DND-41 (cell line): ENCODE data around the gene ENKD1.

Experiments used
- ATAC-seq: fragments of 200-7000 bp; cut with Tn5 transposase; 3 replicates; pipeline ENCODE4 v1.9.1; 2021; ENCODE audit warnings: low read depth; ENCODE audit not compliant: insufficient read depth
- DNase-seq: peaks from one replicate; pipeline ENCODE4 v3.0.0-alpha.2; 2020
- H2AFZ ChIP-seq: 2 replicates; pipeline ENCODE4 v1.6.0; 2012; ENCODE audit warnings: low read depth, low read length
- H3K27ac ChIP-seq: 2 replicates; pipeline ENCODE4 v1.5.1; 2012; ENCODE audit warnings: low read length, inconsistent platforms
- H3K27me3 ChIP-seq: fragments of 200-600 bp; sonication (generic); 2 replicates; pipeline ENCODE4 v1.6.0; 2012; ENCODE audit warnings: low read length, mild to moderate bottlenecking, inconsistent platforms; ENCODE audit not compliant: insufficient read depth, poor library complexity
- H3K36me3 ChIP-seq: 2 replicates; pipeline ENCODE4 v1.5.1; 2012; ENCODE audit warnings: low read length, inconsistent platforms; ENCODE audit not compliant: insufficient read depth
- H3K4me1 ChIP-seq: 2 replicates; pipeline ENCODE4 v1.5.1; 2012; ENCODE audit warnings: mild to moderate bottlenecking, low read length; ENCODE audit not compliant: insufficient read depth
- H3K4me2 ChIP-seq: 2 replicates; pipeline ENCODE4 v1.6.0; 2012; ENCODE audit warnings: mild to moderate bottlenecking, moderate library complexity, low read length, inconsistent platforms; ENCODE audit not compliant: insufficient read depth
- H3K4me3 ChIP-seq, 2 experiments: fragments of 200-600 bp in 1 of 2; shearing (Covaris generic) in 1 of 2; 2 replicates each; pipeline ENCODE4 v1.5.1; 2012 to 2016; ENCODE audit warnings: inconsistent platforms in 2 of 2, low read length in 2 of 2, mild to moderate bottlenecking in 2 of 2, low read depth in 1 of 2, moderate library complexity in 1 of 2
- H3K79me2 ChIP-seq: 2 replicates; pipeline ENCODE4 v1.6.0; 2012; ENCODE audit warnings: low read length, inconsistent platforms; ENCODE audit not compliant: insufficient read depth
- H3K9ac ChIP-seq: 2 replicates; pipeline ENCODE4 v1.6.0; 2012; ENCODE audit warnings: low read depth, mild to moderate bottlenecking, inconsistent platforms, low read length, moderate library complexity
- H3K9me3 ChIP-seq: 2 replicates; pipeline ENCODE4 v1.5.1; 2012; ENCODE audit warnings: low read length, moderate library complexity, mild to moderate bottlenecking, inconsistent platforms; ENCODE audit not compliant: insufficient read depth, severe bottlenecking
- H4K20me1 ChIP-seq: 2 replicates; pipeline ENCODE4 v1.6.0; 2012; ENCODE audit warnings: low read length; ENCODE audit not compliant: insufficient read depth
- EZH2 ChIP-seq: IDR thresholded peaks from 3 replicates; pipeline ENCODE4 v1.6.1; 2012; ENCODE audit warnings: borderline replicate concordance, low read depth, mild to moderate bottlenecking, moderate library complexity, low read length, inconsistent platforms; ENCODE audit not compliant: severe bottlenecking
- TF ChIP-seq, protein P1 (sequence below): IDR thresholded peaks from 2 replicates; pipeline ENCODE4 v1.5.1; 2012; ENCODE audit warnings: borderline replicate concordance, low read length, moderate library complexity, mild to moderate bottlenecking; ENCODE audit not compliant: poor library complexity, severe bottlenecking; ENCODE audit errors: extremely low read depth

ENKD1 gene

DNA sequence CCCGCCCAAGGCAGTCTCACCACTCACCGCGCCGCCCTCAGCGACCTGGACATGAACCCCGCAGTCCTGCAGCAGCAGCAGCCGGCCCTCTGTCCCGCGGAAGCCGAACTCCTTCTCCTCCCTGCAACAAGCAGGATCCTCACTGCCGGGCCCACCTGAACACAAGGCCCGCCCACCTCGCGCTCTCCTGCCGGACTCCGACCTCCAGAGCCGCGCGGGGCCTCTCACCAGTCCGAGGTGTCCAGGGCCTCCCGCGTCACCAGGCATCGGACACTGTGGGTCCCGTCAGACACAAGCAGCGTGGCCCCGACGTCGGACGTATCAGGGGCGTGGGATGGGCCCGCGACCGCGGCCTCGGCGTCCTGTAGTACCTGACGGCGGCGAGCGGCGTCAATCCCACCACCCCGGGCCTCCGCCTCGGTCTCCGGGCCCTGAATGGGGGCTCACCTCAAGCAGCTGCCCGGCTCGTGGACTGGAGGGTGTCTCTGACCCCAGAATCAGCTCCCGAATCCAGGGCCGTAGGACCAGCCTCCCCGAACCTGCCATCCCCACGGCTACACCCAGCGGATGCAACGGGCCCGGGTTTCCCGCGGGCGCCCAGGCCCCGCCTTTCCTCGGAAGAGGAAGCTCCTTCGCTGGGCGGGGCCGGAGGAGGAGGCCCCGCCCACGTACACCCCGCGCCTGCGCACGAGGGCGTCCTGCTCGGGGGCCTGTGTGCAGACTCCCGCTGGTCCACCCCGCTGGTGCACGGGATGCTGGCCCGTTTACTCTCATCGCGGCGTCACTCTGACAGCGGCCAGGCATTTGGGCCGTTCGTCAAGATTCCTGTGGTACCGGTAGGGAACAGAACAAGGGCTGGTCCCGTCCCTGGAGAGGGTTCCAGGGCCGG lies 6.6 kb downstream of the ENKD1 start, which contains the start of gene ACD:
TSS of gene ACD (minus strand) at position 586 of the 889 bp plus-strand sequence. CDS start at position 546, 40 bp downstream.
- peaks cover 36% of the 10 kb centered on the region for H3K4me1 ChIP-seq
- peak; percentile 92 for DNase-seq
- peaks cover 20% of the 10 kb centered on the region for H3K79me2 ChIP-seq
- peak within 1 kb of the TSS; percentile 97 for H3K4me2 ChIP-seq
- H3K9me3 ChIP-seq: no peaks in the 10 kb centered on the region
- peaks cover 38% of the 10 kb centered on the region for H4K20me1 ChIP-seq
- no peaks in the 10 kb centered on the region for H3K27me3 ChIP-seq
- peaks cover 71% of the 10 kb centered on the region for H3K36me3 ChIP-seq
- peak within 1 kb of the TSS; percentile 89 for H3K27ac ChIP-seq
- ATAC-seq: peak; percentile 73
- H3K9ac ChIP-seq: peak within 1 kb of the TSS; percentile 83
- peak within 1 kb of the TSS; percentile 98 for H2AFZ ChIP-seq
- TF ChIP-seq, protein P1, sequence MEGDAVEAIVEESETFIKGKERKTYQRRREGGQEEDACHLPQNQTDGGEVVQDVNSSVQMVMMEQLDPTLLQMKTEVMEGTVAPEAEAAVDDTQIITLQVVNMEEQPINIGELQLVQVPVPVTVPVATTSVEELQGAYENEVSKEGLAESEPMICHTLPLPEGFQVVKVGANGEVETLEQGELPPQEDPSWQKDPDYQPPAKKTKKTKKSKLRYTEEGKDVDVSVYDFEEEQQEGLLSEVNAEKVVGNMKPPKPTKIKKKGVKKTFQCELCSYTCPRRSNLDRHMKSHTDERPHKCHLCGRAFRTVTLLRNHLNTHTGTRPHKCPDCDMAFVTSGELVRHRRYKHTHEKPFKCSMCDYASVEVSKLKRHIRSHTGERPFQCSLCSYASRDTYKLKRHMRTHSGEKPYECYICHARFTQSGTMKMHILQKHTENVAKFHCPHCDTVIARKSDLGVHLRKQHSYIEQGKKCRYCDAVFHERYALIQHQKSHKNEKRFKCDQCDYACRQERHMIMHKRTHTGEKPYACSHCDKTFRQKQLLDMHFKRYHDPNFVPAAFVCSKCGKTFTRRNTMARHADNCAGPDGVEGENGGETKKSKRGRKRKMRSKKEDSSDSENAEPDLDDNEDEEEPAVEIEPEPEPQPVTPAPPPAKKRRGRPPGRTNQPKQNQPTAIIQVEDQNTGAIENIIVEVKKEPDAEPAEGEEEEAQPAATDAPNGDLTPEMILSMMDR: no peak
- TF ChIP-seq EZH2: no peak
- H3K4me3 ChIP-seq: peak within 1 kb of the TSS; percentile 60 to 95

DNA sequence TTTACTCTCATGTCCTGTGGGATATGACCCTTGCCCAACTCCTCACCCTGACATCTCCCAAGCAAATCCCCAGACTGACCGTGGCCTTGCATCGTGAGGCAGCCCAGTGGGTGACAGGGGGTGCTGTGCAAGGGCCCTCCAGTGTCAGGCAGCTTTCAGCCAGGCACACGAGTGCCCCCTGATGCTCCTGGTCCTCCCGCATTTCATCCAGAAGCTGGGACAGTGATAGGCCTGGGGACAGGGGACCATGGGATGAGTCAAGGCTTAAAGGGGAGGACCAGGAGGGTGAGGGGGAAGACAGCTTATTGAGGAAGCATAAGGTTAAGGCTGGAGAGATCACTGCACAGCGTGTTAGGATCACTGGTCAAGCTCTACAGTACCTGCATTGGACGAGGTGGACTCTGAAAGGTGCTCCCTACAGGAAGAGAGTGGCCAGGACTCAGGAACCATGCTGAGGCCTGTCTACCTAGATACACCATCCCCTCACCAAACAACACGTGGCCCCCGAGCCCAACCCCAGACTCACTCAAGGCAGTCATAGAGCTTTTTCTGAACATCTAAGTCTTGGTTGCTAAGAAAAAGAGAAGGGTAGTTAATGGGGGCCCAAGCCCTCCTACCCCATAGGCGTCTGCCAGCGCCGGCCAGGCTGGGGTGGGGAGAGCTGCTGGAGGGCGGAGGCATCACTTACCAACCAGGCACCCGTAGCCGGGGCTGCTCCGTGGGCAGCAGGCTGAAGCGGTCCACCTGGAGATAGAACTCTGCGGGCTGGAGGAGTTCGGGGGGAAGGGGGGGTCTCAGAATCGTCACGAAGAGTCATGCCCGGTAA lies 7.5 kb downstream of the ENKD1 start:
- Histone ChIP-seq H3K79me2 (peaks cover 20% of the 10 kb centered on the region), H3K4me3 (peak overlapping the region; percentile 60 to 95; a peak in 3 of 4 replicates), H3K9me3 (no peaks in the 10 kb centered on the region), H3K27me3 (no peaks in the 10 kb centered on the region), H4K20me1 (peaks cover 43% of the 10 kb centered on the region), H2AFZ (peak overlapping the region; percentile 81; the same call in 1 of the 2 replicates), H3K36me3 (peaks cover 72% of the 10 kb centered on the region), H3K4me2 (peak overlapping the region; percentile 97), H3K4me1 (peaks cover 29% of the 10 kb centered on the region), H3K9ac (peak overlapping the region; percentile 83), H3K27ac (peak overlapping the region; percentile 76)
- TF ChIP-seq, protein P1: no peak
- DNase-seq: no peak
- ATAC-seq: no peak

DNA sequence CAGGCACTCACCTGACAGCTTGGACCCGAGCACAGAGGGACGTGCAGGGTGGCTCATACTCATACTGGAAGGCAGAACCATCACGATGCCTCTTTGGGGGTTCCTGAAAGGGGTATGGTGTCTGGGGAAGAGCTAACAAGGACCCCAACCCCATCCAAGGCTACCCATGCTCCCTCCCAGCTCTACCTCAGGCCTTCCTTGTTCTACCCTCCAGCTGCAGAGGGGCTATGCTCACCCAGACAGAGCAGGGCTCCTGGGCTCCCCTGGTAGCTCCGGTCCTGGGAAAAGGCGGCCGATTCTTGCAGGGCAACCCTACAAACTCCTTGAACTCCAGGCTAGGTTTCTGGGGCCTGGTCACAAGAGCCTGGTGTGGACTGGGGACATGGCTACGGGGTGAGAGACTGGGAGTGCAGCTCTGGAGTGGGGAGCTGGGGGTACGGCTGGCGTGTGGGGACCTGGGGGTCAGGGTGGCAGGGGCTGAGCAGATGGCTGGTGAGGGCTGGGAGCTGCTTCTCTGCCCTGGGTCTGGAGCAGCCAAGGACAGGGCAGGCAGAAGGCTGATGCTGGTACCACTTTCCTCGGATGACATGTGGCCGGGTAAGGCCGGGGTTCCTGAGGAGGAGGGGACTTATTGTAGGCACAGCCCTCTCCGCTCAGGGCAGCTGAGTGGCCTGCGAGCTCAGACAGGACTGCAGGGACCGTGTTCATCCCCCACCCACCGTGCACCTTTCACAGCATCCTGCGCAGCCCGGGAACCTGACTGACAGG lies 8.6 kb downstream of the ENKD1 start:
- 0 out of 4 replicates have a peak overlapping the region, but pooled peaks of 1 of the 2 experiments have one; percentile 95 for H3K4me3 ChIP-seq
- ATAC-seq (no peak), DNase-seq (no peak)
- no peak overlapping the region for H3K27ac ChIP-seq
- peaks cover 29% of the 10 kb centered on the region for H3K4me1 ChIP-seq
- H3K36me3 ChIP-seq: peaks cover 68% of the 10 kb centered on the region
- H3K9me3 ChIP-seq: no peaks in the 10 kb centered on the region
- peaks cover 20% of the 10 kb centered on the region for H3K79me2 ChIP-seq
- no peaks in the 10 kb centered on the region for H3K27me3 ChIP-seq
- peaks cover 41% of the 10 kb centered on the region for H4K20me1 ChIP-seq
- peak overlapping the region; percentile 97 for H3K4me2 ChIP-seq
- H2AFZ ChIP-seq: no peak overlapping the region
- TF ChIP-seq, protein P1: no peak
- peak overlapping the region; percentile 13; the same call in 1 of the 2 replicates for H3K9ac ChIP-seq
